ENCODE data around the gene CERS6. TPM values are rescaled to one million over a fixed set of nuclear protein-coding genes. Genes with fewer than 3 reads are reported as not detected.
A peak's percentile ranks its signal among the peaks of the same experiment; 100 is the strongest.
"Not testable (repeated sequence)": the region's sequence is repeated elsewhere in the genome, so short reads cannot be mapped to it uniquely, and the experiment has no call there.

CERS6 gene
- total RNA-seq, 1 donor from 2014 or later: 11.3 TPM

DNA sequence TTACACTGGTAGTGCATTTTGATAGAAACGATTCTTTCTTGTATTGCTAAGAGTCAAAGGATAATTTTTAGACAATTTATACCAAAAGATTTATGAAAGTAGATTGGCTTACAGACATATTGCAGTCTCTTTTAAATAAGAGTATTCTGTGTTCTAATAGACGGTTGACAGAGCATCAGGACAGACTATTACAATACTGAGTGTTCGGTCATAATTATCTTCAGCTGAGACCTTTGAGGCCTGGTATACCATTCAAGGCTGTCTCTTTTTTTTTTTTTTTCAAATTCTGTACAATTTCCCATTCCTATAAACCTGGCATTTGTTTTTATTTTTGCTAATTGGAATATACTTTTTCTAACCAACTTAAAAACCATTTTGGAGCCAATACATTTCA is 205.8 kb downstream of the CERS6 start:
- ATAC-seq (no peak), DNase-seq (ENCODE audit: low spot score) (no peak)

GRCh38 chr2:168662651-168663208 is 206.7 kb downstream of the CERS6 start:
- ATAC-seq: no peak
- no peak for DNase-seq (ENCODE audit: low spot score)

DNA sequence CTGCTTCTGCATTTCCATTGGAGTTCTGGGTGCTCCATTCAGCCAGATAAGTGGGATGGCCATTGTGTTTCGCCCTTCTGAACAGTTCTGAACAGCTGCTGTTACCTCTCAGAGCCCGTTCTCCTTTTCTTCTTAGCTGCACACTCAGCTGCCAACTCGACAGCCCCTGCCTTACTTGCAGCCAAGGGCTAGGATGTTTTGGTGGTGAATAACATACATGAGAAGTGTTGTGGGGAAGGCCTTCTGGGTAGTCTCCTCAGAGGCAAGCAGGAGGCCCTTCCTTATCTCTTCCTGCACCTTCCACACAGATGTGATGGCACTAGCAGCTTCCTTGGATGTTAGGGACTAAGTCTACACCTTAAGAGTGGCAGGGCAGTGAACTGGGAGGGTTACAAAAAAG is 207.9 kb downstream of the CERS6 start:
- no peak for ATAC-seq
- DNase-seq (ENCODE audit: low spot score): no peak

DNA sequence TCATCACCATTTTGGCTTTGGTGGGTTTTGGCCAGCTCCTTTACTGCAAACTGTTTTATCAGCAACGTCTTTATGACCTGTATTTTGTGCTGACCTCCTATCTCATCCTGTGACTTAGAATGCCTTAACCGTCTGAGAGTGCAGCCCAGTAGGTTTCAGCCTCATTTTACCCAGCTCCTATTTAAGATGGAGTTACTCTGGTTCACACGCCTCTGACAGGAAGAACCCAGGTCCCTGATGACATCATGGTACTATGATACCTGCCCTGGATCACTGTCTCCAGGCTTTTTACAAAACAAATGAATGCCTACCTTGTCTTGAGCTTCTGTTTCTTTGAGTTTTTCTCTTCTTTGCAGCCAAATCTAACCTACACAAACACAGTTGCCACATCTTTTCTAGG is 208.6 kb downstream of the CERS6 start:
- not testable (repeated sequence) for ATAC-seq; DNase-seq (ENCODE audit: low spot score)

DNA sequence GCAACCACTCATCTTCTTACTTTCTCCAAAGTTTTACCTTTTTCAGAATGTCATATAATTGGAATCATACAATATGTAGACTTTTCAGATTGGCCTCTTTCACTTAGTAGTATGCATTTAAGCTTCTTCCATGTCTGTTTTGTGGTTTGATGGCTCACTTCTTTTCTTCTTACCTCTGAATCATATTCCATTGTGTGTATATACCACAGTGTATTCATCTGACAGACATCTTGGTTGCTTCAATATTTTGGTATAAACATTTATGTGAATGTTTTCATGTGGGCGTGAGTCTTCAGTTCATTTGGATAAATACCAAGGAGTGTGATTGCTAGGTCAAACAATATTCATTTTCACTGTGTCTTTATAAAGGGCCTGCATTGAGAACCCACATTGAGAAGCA is 210.3 kb downstream of the CERS6 start:
- ATAC-seq (no peak), DNase-seq (ENCODE audit: low spot score) (no peak)

GRCh38 chr2:168667156-168667555 is 211.1 kb downstream of the CERS6 start:
- no peak for ATAC-seq

GRCh38 chr2:168669151-168669550 is 213.1 kb downstream of the CERS6 start:
- DNase-seq (ENCODE audit: low spot score) (no peak), ATAC-seq (no peak)

More at GRCh38 chr2:168667156-168667555, 211.1 kb downstream of the CERS6 start:
- DNase-seq (ENCODE audit: low spot score): no peak

DNA sequence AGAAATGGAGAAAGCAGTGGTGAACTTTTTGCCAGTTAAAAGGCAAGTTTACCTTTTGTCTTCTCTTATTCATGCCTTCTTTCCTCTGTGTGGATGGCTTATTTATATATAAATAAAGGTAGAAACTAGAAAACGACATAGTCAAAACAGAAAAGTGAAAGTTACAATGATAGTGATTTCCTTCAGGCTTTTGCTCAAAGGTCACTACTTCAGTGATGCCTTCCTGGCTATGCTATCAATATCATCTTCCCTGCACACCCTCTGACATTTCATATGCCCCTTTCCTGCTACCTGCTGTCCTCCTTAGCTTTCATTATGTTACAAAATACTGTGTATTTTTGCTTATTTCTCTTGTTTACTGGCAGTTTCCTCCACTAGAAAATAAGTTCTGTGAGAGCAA is 214.4 kb downstream of the CERS6 start:
- peak; percentile 28 for ATAC-seq
- DNase-seq (ENCODE audit: low spot score): no peak

DNA sequence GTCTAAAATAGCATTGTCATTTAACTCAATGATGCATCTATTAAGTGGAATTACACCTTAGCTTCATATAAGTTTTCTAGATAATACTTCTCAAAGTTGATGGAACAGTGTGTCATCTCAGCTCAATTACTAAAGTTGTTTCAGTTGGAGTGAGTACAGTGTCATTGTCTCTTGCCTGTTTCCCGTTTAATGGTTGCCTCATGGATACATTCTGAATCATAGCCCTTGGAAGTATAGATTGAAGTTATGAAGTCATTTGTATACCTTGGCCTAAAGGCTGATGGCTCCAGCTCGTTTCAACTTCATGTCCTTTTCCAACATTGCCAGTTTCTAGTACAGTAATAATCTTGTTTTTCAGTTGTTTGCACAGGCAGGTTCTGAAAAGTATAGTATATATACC is 215.9 kb downstream of the CERS6 start:
- DNase-seq (ENCODE audit: low spot score): no peak
- no peak for ATAC-seq

- DNase-seq (ENCODE audit: low spot score) (no peak), ATAC-seq (no peak)
Observed at GRCh38 chr2:168673265-168674189, 217.5 kb downstream of the CERS6 start.

DNA sequence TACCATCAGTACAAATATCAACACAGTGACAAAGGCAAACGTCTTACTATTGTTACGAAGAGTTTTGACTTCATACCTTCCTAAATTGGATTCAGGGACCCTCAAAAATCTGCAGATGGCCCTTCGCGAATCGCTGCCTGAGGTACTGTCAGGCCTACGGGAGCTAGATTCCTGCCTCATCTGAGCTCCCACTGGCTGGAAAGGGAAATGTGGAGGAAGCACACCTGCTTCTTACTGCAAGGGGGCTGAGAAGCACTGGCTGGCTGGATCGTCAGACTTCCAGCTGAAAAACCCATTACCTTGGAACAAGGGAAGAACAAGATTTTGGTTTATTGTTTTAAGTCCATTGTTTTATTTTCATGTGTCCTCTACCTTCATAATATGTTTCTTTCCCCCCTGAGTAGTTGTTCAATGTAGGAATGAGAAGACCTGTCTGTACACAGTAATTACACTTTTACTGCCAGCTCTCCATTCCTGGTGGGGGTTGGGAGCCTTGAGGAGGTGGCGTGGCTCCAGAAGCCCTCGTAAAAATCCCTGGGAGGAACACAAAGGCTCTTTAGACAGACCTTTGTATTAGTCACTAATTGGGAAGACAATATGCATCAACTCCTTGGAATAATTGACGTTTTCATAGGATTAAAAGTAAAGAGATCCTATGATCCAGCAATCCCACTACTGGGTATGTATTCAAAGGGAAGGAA is 222.2 kb downstream of the CERS6 start:
- DNase-seq (ENCODE audit: low spot score) (no peak), ATAC-seq (no peak)

GRCh38 chr2:168679081-168679480 is 223.0 kb downstream of the CERS6 start:
- DNase-seq (ENCODE audit: low spot score) (no peak), ATAC-seq (no peak)

- DNase-seq (ENCODE audit: low spot score) (no peak), ATAC-seq (no peak)
Observed at GRCh38 chr2:168679741-168680310, 223.8 kb downstream of the CERS6 start.

GRCh38 chr2:168683996-168684395 is 227.9 kb downstream of the CERS6 start:
- DNase-seq (ENCODE audit: low spot score) (no peak), ATAC-seq (peak; percentile 19)

- DNase-seq (ENCODE audit: low spot score) (no peak), ATAC-seq (no peak)
Observed at GRCh38 chr2:168684921-168685599, 229.0 kb downstream of the CERS6 start.

GRCh38 chr2:168685600-168686451 is 229.8 kb downstream of the CERS6 start:
- ATAC-seq (no peak), DNase-seq (ENCODE audit: low spot score) (no peak)

GRCh38 chr2:168686452-168687191 is 230.6 kb downstream of the CERS6 start:
- ATAC-seq (no peak), DNase-seq (ENCODE audit: low spot score) (no peak)

- ATAC-seq (peak; percentile 73), DNase-seq (ENCODE audit: low spot score) (no peak)
Observed at GRCh38 chr2:168687314-168687713, 231.2 kb downstream of the CERS6 start.

- ATAC-seq (no peak), DNase-seq (ENCODE audit: low spot score) (no peak)
Observed at GRCh38 chr2:168690381-168690885, 234.4 kb downstream of the CERS6 start.
